Trophoblast cell (in vitro differentiated cells and primary cell): ENCODE results near the gene DPF1.
A peak's percentile ranks its signal among the peaks of the same experiment; 100 is the strongest.

Experiments used
- DNase-seq, 2 donors: peaks; one replicate each; pipeline ENCODE4 v3.0.0-alpha.2; 2016
- H2AFZ ChIP-seq: 2 replicates; pipeline ENCODE4 v1.6.1; 2013; ENCODE audit warnings: low read length, moderate library complexity, mild to moderate bottlenecking; ENCODE audit not compliant: insufficient read depth, poor library complexity
- H2AK5ac ChIP-seq: 2 replicates; pipeline ENCODE4 v1.6.1; 2013; ENCODE audit warnings: mild to moderate bottlenecking, low read length
- H2BK120ac ChIP-seq: 2 replicates; pipeline ENCODE4 v1.6.1; 2013; ENCODE audit warnings: low read length, mild to moderate bottlenecking, moderate library complexity; ENCODE audit not compliant: insufficient read depth, poor library complexity
- H2BK12ac ChIP-seq: 2 replicates; pipeline ENCODE4 v1.6.1; 2013; ENCODE audit warnings: mild to moderate bottlenecking, low read length, moderate library complexity
- H2BK5ac ChIP-seq: 2 replicates; pipeline ENCODE4 v1.6.1; 2013; ENCODE audit warnings: low read length, low read depth, moderate library complexity, mild to moderate bottlenecking; ENCODE audit not compliant: poor library complexity
- H3K14ac ChIP-seq: 2 replicates; pipeline ENCODE4 v1.6.1; 2013; ENCODE audit warnings: mild to moderate bottlenecking, low read length
- H3K18ac ChIP-seq: 2 replicates; pipeline ENCODE4 v1.6.1; 2013; ENCODE audit warnings: mild to moderate bottlenecking, low read length
- H3K23ac ChIP-seq: 2 replicates; pipeline ENCODE4 v1.6.1; 2013; ENCODE audit warnings: low read length
- H3K27ac ChIP-seq: 2 replicates; pipeline ENCODE4 v1.5.1; 2013; ENCODE audit warnings: low read depth, mild to moderate bottlenecking, inconsistent platforms, low read length, moderate library complexity
- H3K27me3 ChIP-seq: 2 replicates; pipeline ENCODE4 v1.6.1; 2013; ENCODE audit warnings: inconsistent platforms, mild to moderate bottlenecking, low read length, moderate library complexity; ENCODE audit not compliant: insufficient read depth
- H3K36me3 ChIP-seq, 2 experiments: 1 replicate in 1 of 2; 2 replicates in 1 of 2; pipeline ENCODE4 v1.6.1; 2013; ENCODE audit warnings: low read length in 2 of 2, mild to moderate bottlenecking in 2 of 2, moderate library complexity in 1 of 2; ENCODE audit not compliant: insufficient read depth in 2 of 2, control insufficient read depth in 1 of 2
- H3K4ac ChIP-seq: 2 replicates; pipeline ENCODE4 v1.6.1; 2013; ENCODE audit warnings: low read depth, mild to moderate bottlenecking, low read length, moderate library complexity
- H3K4me1 ChIP-seq, 2 experiments: 1 replicate in 1 of 2; 2 replicates in 1 of 2; pipeline ENCODE4 v1.6.1; 2013; ENCODE audit warnings: low read length in 2 of 2, mild to moderate bottlenecking in 2 of 2, moderate library complexity in 1 of 2; ENCODE audit not compliant: insufficient read depth in 2 of 2, control insufficient read depth in 1 of 2
- H3K4me2 ChIP-seq: 2 replicates; pipeline ENCODE4 v1.6.1; 2013; ENCODE audit warnings: inconsistent platforms, mild to moderate bottlenecking, low read length, moderate library complexity
- H3K4me3 ChIP-seq: 2 replicates; pipeline ENCODE4 v1.5.1; 2013; ENCODE audit warnings: mild to moderate bottlenecking, low read depth, low read length, inconsistent platforms
- H3K79me1 ChIP-seq: one replicate; pipeline ENCODE4 v1.6.1; 2013; ENCODE audit warnings: low read length
- H3K79me2 ChIP-seq: 2 replicates; pipeline ENCODE4 v1.6.1; 2013; ENCODE audit warnings: low read length, mild to moderate bottlenecking; ENCODE audit not compliant: control insufficient read depth, insufficient read depth, poor library complexity
- H3K9ac ChIP-seq: 2 replicates; pipeline ENCODE4 v1.6.1; 2013; ENCODE audit warnings: mild to moderate bottlenecking, low read length
- H3K9me3 ChIP-seq: 2 replicates; pipeline ENCODE4 v1.6.1; 2013; ENCODE audit warnings: low read depth, mild to moderate bottlenecking, control low read depth, inconsistent platforms, low read length; ENCODE audit not compliant: insufficient read depth
- H4K12ac ChIP-seq: 2 replicates; pipeline ENCODE4 v1.6.1; 2013; ENCODE audit warnings: low read depth, mild to moderate bottlenecking, low read length, moderate library complexity
- H4K8ac ChIP-seq: 2 replicates; pipeline ENCODE4 v1.6.1; 2013; ENCODE audit warnings: low read depth, mild to moderate bottlenecking, low read length, moderate library complexity
- H4K91ac ChIP-seq: one replicate; pipeline ENCODE4 v1.6.1; 2013; ENCODE audit warnings: low read depth, mild to moderate bottlenecking, low read length, moderate library complexity
- WGBS: extraction: QIAGEN DNeasy Blood & Tissue Kit; methylation state at CpG from one replicate; pipeline ENCODE4 v1.1.7; 2013; ENCODE audit warnings: missing lambda C conversion rate; ENCODE audit not compliant: insufficient read length, insufficient coverage; ENCODE audit errors: extremely low coverage; 5-methylcytosine and 5-hydroxymethylcytosine counted together

DPF1 gene

GRCh38 chr19:38239816-38240215 lies 15.8 kb upstream of the DPF1 start:
- Histone ChIP-seq H3K4me1 (peaks cover 2% of the 10 kb centered on the region in 2 experiments), H3K79me1 (no peaks in the 10 kb centered on the region), H3K27ac (no peak overlapping the region), H3K4me3 (no peak overlapping the region), H4K12ac (no peak overlapping the region), H3K4ac (no peak overlapping the region), H3K4me2 (no peak overlapping the region), H3K18ac (no peak overlapping the region), H3K14ac (no peak overlapping the region), H2AFZ (no peak overlapping the region), H2AK5ac (no peak overlapping the region), H4K91ac (no peak overlapping the region), H3K27me3 (no peaks in the 10 kb centered on the region), H3K23ac (no peak overlapping the region), H2BK120ac (no peak overlapping the region), H3K36me3 (no peaks in the 10 kb centered on the region), H2BK12ac (no peak overlapping the region), H3K9me3 (peaks cover 1% of the 10 kb centered on the region), H3K9ac (no peak overlapping the region), H2BK5ac (no peak overlapping the region), H4K8ac (no peak overlapping the region), H3K79me2 (no peaks in the 10 kb centered on the region)
- DNase-seq = no peak
- 100% methylated on average over 2 of the region's 8 CpGs for WGBS

GRCh38 chr19:38234615-38235014 lies 10.6 kb upstream of the DPF1 start:
- H3K79me2 ChIP-seq = no peaks in the 10 kb centered on the region
- H4K91ac ChIP-seq = no peak overlapping the region
- H3K27ac ChIP-seq = no peak overlapping the region
- H3K4me3 ChIP-seq = no peak overlapping the region
- H4K8ac ChIP-seq = no peak overlapping the region
- H3K4ac ChIP-seq = no peak overlapping the region
- H3K9me3 ChIP-seq = peaks cover 1% of the 10 kb centered on the region
- H3K23ac ChIP-seq = no peak overlapping the region
- no peak overlapping the region for H2BK12ac ChIP-seq
- DNase-seq = no peak
- WGBS = no CpG with 5 or more reads among the region's 4 CpGs
- no peak overlapping the region for H3K14ac ChIP-seq
- no peak overlapping the region for H3K4me2 ChIP-seq
- H4K12ac ChIP-seq = no peak overlapping the region
- H3K27me3 ChIP-seq = peaks cover 7% of the 10 kb centered on the region
- no peaks in the 10 kb centered on the region for H3K79me1 ChIP-seq
- H2AFZ ChIP-seq = no peak overlapping the region
- H3K9ac ChIP-seq = no peak overlapping the region
- H3K18ac ChIP-seq = no peak overlapping the region
- no peaks in the 10 kb centered on the region for H3K36me3 ChIP-seq
- no peak overlapping the region for H2AK5ac ChIP-seq
- no peak overlapping the region for H2BK120ac ChIP-seq
- H3K4me1 ChIP-seq = no peaks in the 10 kb centered on the region
- no peak overlapping the region for H2BK5ac ChIP-seq

GRCh38 chr19:38233740-38234251 lies 9.8 kb upstream of the DPF1 start:
- Histone ChIP-seq H2AK5ac (no peak overlapping the region), H3K14ac (no peak overlapping the region), H3K36me3 (no peaks in the 10 kb centered on the region), H3K79me2 (no peaks in the 10 kb centered on the region), H4K12ac (no peak overlapping the region), H3K27me3 (peaks cover 13% of the 10 kb centered on the region), H4K8ac (peak overlapping the region; percentile 37), H3K4me1 (no peaks in the 10 kb centered on the region), H3K4ac (no peak overlapping the region), H3K18ac (no peak overlapping the region), H3K9me3 (peaks cover 1% of the 10 kb centered on the region), H3K27ac (no peak overlapping the region), H3K9ac (no peak overlapping the region), H2BK120ac (no peak overlapping the region), H3K79me1 (no peaks in the 10 kb centered on the region), H3K4me2 (no peak overlapping the region), H3K23ac (no peak overlapping the region), H2BK12ac (no peak overlapping the region), H2BK5ac (no peak overlapping the region), H3K4me3 (no peak overlapping the region), H4K91ac (no peak overlapping the region), H2AFZ (no peak overlapping the region)
- WGBS = no CpG with 5 or more reads among the region's 7 CpGs
- DNase-seq = peak; percentile 65 to 90

GRCh38 chr19:38231918-38232317 lies 7.9 kb upstream of the DPF1 start:
- Histone ChIP-seq H3K4me3 (no peak overlapping the region), H3K27ac (no peak overlapping the region), H2BK12ac (no peak overlapping the region), H3K79me1 (no peaks in the 10 kb centered on the region), H3K14ac (no peak overlapping the region), H3K27me3 (peaks cover 25% of the 10 kb centered on the region), H4K8ac (no peak overlapping the region), H2BK5ac (no peak overlapping the region), H3K4me1 (peaks cover 0 to 2% of the 10 kb centered on the region in 2 experiments), H4K12ac (no peak overlapping the region), H3K9me3 (no peaks in the 10 kb centered on the region), H4K91ac (no peak overlapping the region), H3K4me2 (no peak overlapping the region), H3K18ac (no peak overlapping the region), H2AK5ac (no peak overlapping the region), H3K9ac (no peak overlapping the region), H3K23ac (no peak overlapping the region), H3K79me2 (no peaks in the 10 kb centered on the region), H3K4ac (no peak overlapping the region), H2AFZ (no peak overlapping the region), H3K36me3 (no peaks in the 10 kb centered on the region), H2BK120ac (no peak overlapping the region)
- WGBS = 100% methylated on average over 2 of the region's 7 CpGs
- DNase-seq = no peak
